Nephron progenitor cell (in vitro differentiated cells): Measurements from ENCODE around the gene USP36.

Source experiments
- DNase-seq: peaks from one replicate; pipeline ENCODE4 v3.0.0; 2021
- H3K27ac Mint-ChIP-seq: 2 replicates; pipeline ENCODE4 v1.8.0; 2021; ENCODE audit warnings: mild to moderate bottlenecking, moderate library complexity, mixed read lengths
- H3K27me3 Mint-ChIP-seq: 2 replicates; pipeline ENCODE4 v1.8.0; 2021; ENCODE audit warnings: mild to moderate bottlenecking, low read depth, mixed read lengths; ENCODE audit not compliant: poor library complexity
- H3K36me3 Mint-ChIP-seq: 2 replicates; pipeline ENCODE4 v1.8.0; 2021; ENCODE audit warnings: low read depth, mixed read lengths
- H3K4me1 Mint-ChIP-seq: 2 replicates; pipeline ENCODE4 v1.8.0; 2021; ENCODE audit warnings: mixed read lengths
- H3K4me3 Mint-ChIP-seq: 2 replicates; pipeline ENCODE4 v1.8.0; 2021; ENCODE audit warnings: mild to moderate bottlenecking, moderate library complexity, mixed read lengths
- H3K9me3 Mint-ChIP-seq: 2 replicates; pipeline ENCODE4 v1.8.0; 2021; ENCODE audit warnings: mild to moderate bottlenecking, moderate library complexity, mixed read lengths
- CTCF ChIP-seq: fragments of 200-600 bp; sonication (generic); IDR thresholded peaks from 2 replicates; pipeline ENCODE4 v1.5.0; 2021; ENCODE audit warnings: antibody characterized with exemption

The USP36 gene

GRCh38 chr17:78808163-78808562, 32.5 kb downstream of the USP36 start:
- no peak for TF ChIP-seq CTCF
- no peaks in the 10 kb centered on the region for H3K9me3 Mint-ChIP-seq
- H3K36me3 Mint-ChIP-seq = peaks cover 76% of the 10 kb centered on the region
- no peak overlapping the region for H3K4me3 Mint-ChIP-seq
- no peaks in the 10 kb centered on the region for H3K4me1 Mint-ChIP-seq
- DNase-seq = no peak
- H3K27me3 Mint-ChIP-seq = no peaks in the 10 kb centered on the region
- no peak overlapping the region for H3K27ac Mint-ChIP-seq

- H3K27ac Mint-ChIP-seq = no peak overlapping the region
- no peaks in the 10 kb centered on the region for H3K4me1 Mint-ChIP-seq
- no peaks in the 10 kb centered on the region for H3K9me3 Mint-ChIP-seq
- TF ChIP-seq CTCF = no peak
- H3K27me3 Mint-ChIP-seq = no peaks in the 10 kb centered on the region
- DNase-seq = no peak
- peaks cover 68% of the 10 kb centered on the region for H3K36me3 Mint-ChIP-seq
- no peak overlapping the region for H3K4me3 Mint-ChIP-seq
Observed at GRCh38 chr17:78806451-78806850, 34.2 kb downstream of the USP36 start.

- Mint-ChIP-seq H3K27ac (peak overlapping the region; percentile 59), H3K9me3 (no peaks in the 10 kb centered on the region), H3K36me3 (peaks cover 62% of the 10 kb centered on the region), H3K27me3 (no peaks in the 10 kb centered on the region), H3K4me1 (no peaks in the 10 kb centered on the region), H3K4me3 (no peak overlapping the region)
- no peak for TF ChIP-seq CTCF
- DNase-seq = no peak
Observed at GRCh38 chr17:78805301-78805700, 35.3 kb downstream of the USP36 start.

- no peaks in the 10 kb centered on the region for H3K4me1 Mint-ChIP-seq
- H3K36me3 Mint-ChIP-seq = peaks cover 60% of the 10 kb centered on the region
- H3K27me3 Mint-ChIP-seq = no peaks in the 10 kb centered on the region
- no peak for TF ChIP-seq CTCF
- no peak overlapping the region for H3K4me3 Mint-ChIP-seq
- no peaks in the 10 kb centered on the region for H3K9me3 Mint-ChIP-seq
- peak overlapping the region; percentile 59 for H3K27ac Mint-ChIP-seq
- no peak for DNase-seq
Observed at GRCh38 chr17:78804777-78805176, 35.8 kb downstream of the USP36 start.

- peaks cover 61% of the 10 kb centered on the region for H3K36me3 Mint-ChIP-seq
- H3K4me3 Mint-ChIP-seq = no peak overlapping the region
- H3K27me3 Mint-ChIP-seq = no peaks in the 10 kb centered on the region
- H3K4me1 Mint-ChIP-seq = no peaks in the 10 kb centered on the region
- H3K27ac Mint-ChIP-seq = no peak overlapping the region
- H3K9me3 Mint-ChIP-seq = no peaks in the 10 kb centered on the region
- TF ChIP-seq CTCF = no peak
- DNase-seq = no peak
Observed at GRCh38 chr17:78803186-78803845, 37.3 kb downstream of the USP36 start.

- Mint-ChIP-seq H3K4me3 (no peak overlapping the region), H3K36me3 (peaks cover 67% of the 10 kb centered on the region)
Observed at GRCh38 chr17:78802459-78802858, 38.2 kb downstream of the USP36 start.

More at GRCh38 chr17:78802459-78802858, 38.2 kb downstream of the USP36 start:
- no peak for TF ChIP-seq CTCF
- H3K27ac Mint-ChIP-seq = no peak overlapping the region
- H3K4me1 Mint-ChIP-seq = no peaks in the 10 kb centered on the region
- DNase-seq = no peak
- no peaks in the 10 kb centered on the region for H3K9me3 Mint-ChIP-seq
- H3K27me3 Mint-ChIP-seq = peaks cover 2% of the 10 kb centered on the region
